KMS-11 (cell line): ENCODE measurements around the gene SDC1.
"Not testable (repeated sequence)": the region's sequence is repeated elsewhere in the genome, so short reads cannot be mapped to it uniquely, and the experiment has no call there.

Experiments used
- H2AFZ ChIP-seq: fragments of 200-600 bp; sonication (generic); 2 replicates; pipeline ENCODE4 v1.6.1; 2016; ENCODE audit warnings: antibody characterized with exemption, mixed run types, low read depth
- H3K27ac ChIP-seq: fragments of 200-600 bp; sonication (generic); 2 replicates; pipeline ENCODE4 v1.6.1; 2016; ENCODE audit warnings: mild to moderate bottlenecking, mixed run types
- H3K27me3 ChIP-seq: fragments of 200-600 bp; sonication (generic); 2 replicates; pipeline ENCODE4 v1.6.1; 2017; ENCODE audit warnings: mild to moderate bottlenecking, low read depth, mixed run types, moderate library complexity; ENCODE audit not compliant: insufficient read depth
- H3K36me3 ChIP-seq: fragments of 200-600 bp; sonication (generic); 2 replicates; pipeline ENCODE4 v1.6.1; 2017; ENCODE audit warnings: mild to moderate bottlenecking, mixed run types; ENCODE audit not compliant: insufficient read depth
- H3K4me1 ChIP-seq: fragments of 200-600 bp; sonication (generic); 2 replicates; pipeline ENCODE4 v1.6.1; 2016; ENCODE audit warnings: mild to moderate bottlenecking, low read depth, mixed run types; ENCODE audit not compliant: poor library complexity, severe bottlenecking
- H3K4me2 ChIP-seq: fragments of 200-600 bp; sonication (generic); 2 replicates; pipeline ENCODE4 v1.7.0; 2016; ENCODE audit warnings: mild to moderate bottlenecking, mixed run types
- H3K4me3 ChIP-seq: fragments of 200-600 bp; sonication (generic); IDR thresholded peaks from 2 replicates; pipeline ENCODE4 v1.6.1; 2017; ENCODE audit warnings: low read depth, low read length, mixed read lengths; ENCODE audit not compliant: insufficient read depth
- H3K79me2 ChIP-seq: fragments of 200-600 bp; sonication (generic); 2 replicates; pipeline ENCODE4 v1.6.1; 2016; ENCODE audit warnings: low read depth, mixed run types; ENCODE audit not compliant: insufficient read depth
- H3K9ac ChIP-seq: fragments of 200-600 bp; sonication (generic); 2 replicates; pipeline ENCODE4 v1.6.1; 2016; ENCODE audit warnings: mild to moderate bottlenecking, mixed run types
- H4K20me1 ChIP-seq: fragments of 200-600 bp; sonication (generic); 2 replicates; pipeline ENCODE4 v1.6.1; 2016; ENCODE audit warnings: mild to moderate bottlenecking, mixed run types; ENCODE audit not compliant: insufficient read depth
- CTCF ChIP-seq: fragments of 200-600 bp; sonication (generic); conservative IDR thresholded peaks from 2 replicates; pipeline ENCODE4 v1.6.1; 2017; ENCODE audit warnings: low read depth, mild to moderate bottlenecking, antibody characterized with exemption, low read length, moderate library complexity, mixed read lengths

Gene SDC1

GRCh38 chr2:20224716-20225293 is at the start of gene SDC1:
TSS of gene SDC1 (minus strand) at chr2:20225130. CDS start at chr2:20224867, 263 bp downstream.
- Histone ChIP-seq H3K4me2 (peak within 1 kb of the TSS; percentile 76), H2AFZ (peak within 1 kb of the TSS; percentile 78)

GRCh38 chr2:20273042-20273441 is 48.1 kb upstream of the SDC1 start:
- H3K27me3 ChIP-seq = no peaks in the 10 kb centered on the region
- no peak overlapping the region for H3K4me3 ChIP-seq
- H3K36me3 ChIP-seq = no peaks in the 10 kb centered on the region; the same call in 1 of the 2 replicates
- no peak overlapping the region for H3K9ac ChIP-seq
- H3K79me2 ChIP-seq = no peaks in the 10 kb centered on the region
- no peak for TF ChIP-seq CTCF
- H4K20me1 ChIP-seq = no peaks in the 10 kb centered on the region; the same call in 1 of the 2 replicates
- no peak overlapping the region for H3K4me2 ChIP-seq
- peaks cover 26% of the 10 kb centered on the region for H3K4me1 ChIP-seq
- no peak overlapping the region for H3K27ac ChIP-seq
- no peak overlapping the region for H2AFZ ChIP-seq

More at GRCh38 chr2:20224716-20225293, at the start of gene SDC1:
- Histone ChIP-seq H3K27me3 (no peaks in the 10 kb centered on the region), H3K4me3 (no peak within 1 kb of the TSS), H4K20me1 (no peaks in the 10 kb centered on the region), H3K4me1 (peaks cover 34% of the 10 kb centered on the region), H3K9ac (peak within 1 kb of the TSS; percentile 69; the same call in 1 of the 2 replicates), H3K27ac (peak within 1 kb of the TSS; percentile 42; the same call in 1 of the 2 replicates), H3K79me2 (no peaks in the 10 kb centered on the region), H3K36me3 (no peaks in the 10 kb centered on the region)
- no peak for TF ChIP-seq CTCF

- H2AFZ ChIP-seq, H4K20me1 ChIP-seq, H3K4me3 ChIP-seq, H3K36me3 ChIP-seq, H3K27me3 ChIP-seq, H3K79me2 ChIP-seq, H3K4me2 ChIP-seq, H3K4me1 ChIP-seq, H3K9ac ChIP-seq, H3K27ac ChIP-seq: not testable (repeated sequence)
Observed at GRCh38 chr2:20268317-20268716, 43.4 kb upstream of the SDC1 start.

- Histone ChIP-seq H3K27me3 (no peaks in the 10 kb centered on the region), H3K4me1 (peaks cover 1% of the 10 kb centered on the region), H3K27ac (no peak overlapping the region), H4K20me1 (no peaks in the 10 kb centered on the region), H3K36me3 (no peaks in the 10 kb centered on the region), H2AFZ (no peak overlapping the region), H3K4me2 (no peak overlapping the region), H3K79me2 (no peaks in the 10 kb centered on the region), H3K9ac (no peak overlapping the region), H3K4me3 (no peak overlapping the region)
- TF ChIP-seq CTCF = no peak
Observed at GRCh38 chr2:20267529-20267928, 42.6 kb upstream of the SDC1 start.

GRCh38 chr2:20264629-20265028 is 39.7 kb upstream of the SDC1 start:
- H3K79me2 ChIP-seq = no peaks in the 10 kb centered on the region
- no peaks in the 10 kb centered on the region for H4K20me1 ChIP-seq
- no peaks in the 10 kb centered on the region for H3K36me3 ChIP-seq
- H3K27me3 ChIP-seq = no peaks in the 10 kb centered on the region
- H3K4me3 ChIP-seq = no peak overlapping the region
- H3K9ac ChIP-seq = no peak overlapping the region
- H3K27ac ChIP-seq = no peak overlapping the region
- no peaks in the 10 kb centered on the region for H3K4me1 ChIP-seq
- no peak overlapping the region for H2AFZ ChIP-seq
- H3K4me2 ChIP-seq = no peak overlapping the region
- TF ChIP-seq CTCF = no peak
